GM23338 (cell line): Measurements from ENCODE around the gene DLX2. TPM values are rescaled to one million over a fixed set of nuclear protein-coding genes. Genes with fewer than 3 reads are reported as not detected.
"Not testable (repeated sequence)": the region's sequence is repeated elsewhere in the genome, so short reads cannot be mapped to it uniquely, and the experiment has no call there.

Source experiments
- ATAC-seq: fragments of 200-7000 bp; cut with Tn5 transposase; 3 replicates; pipeline ENCODE4 v1.9.1; 2020
- DNase-seq: peaks from one replicate; pipeline ENCODE4 v3.0.0-alpha.2; 2015; ENCODE audit warnings: low spot score
- H2AFZ ChIP-seq: fragments of 200-600 bp; sonication (generic); 2 replicates; pipeline ENCODE4 v1.8.0; 2016; ENCODE audit warnings: antibody characterized with exemption, mild to moderate bottlenecking, moderate library complexity
- H3F3A ChIP-seq: fragments of 200-600 bp; sonication (generic); replicated peaks from 2 replicates; pipeline ENCODE4 v1.8.0; 2017; ENCODE audit warnings: antibody characterized with exemption, mixed run types, low read depth
- H3K27ac ChIP-seq: fragments of 200-600 bp; sonication (generic); 2 replicates; pipeline ENCODE4 v1.6.1; 2016; ENCODE audit warnings: low read depth
- H3K27me3 ChIP-seq: fragments of 200-600 bp; sonication (generic); 2 replicates; pipeline ENCODE4 v1.8.0; 2016; ENCODE audit warnings: mild to moderate bottlenecking, mixed run types, moderate library complexity; ENCODE audit not compliant: insufficient read depth
- H3K36me3 ChIP-seq: fragments of 200-600 bp; sonication (generic); 2 replicates; pipeline ENCODE4 v1.8.0; 2016; ENCODE audit warnings: mild to moderate bottlenecking; ENCODE audit not compliant: insufficient read depth
- H3K4me1 ChIP-seq: fragments of 200-600 bp; sonication (generic); 2 replicates; pipeline ENCODE4 v1.8.0; 2016; ENCODE audit warnings: mild to moderate bottlenecking, moderate library complexity; ENCODE audit not compliant: insufficient read depth
- H3K4me2 ChIP-seq: fragments of 200-600 bp; sonication (generic); 2 replicates; pipeline ENCODE4 v1.7.1; 2017; ENCODE audit warnings: mixed run types
- H3K4me3 ChIP-seq: fragments of 200-600 bp; sonication (generic); 2 replicates; pipeline ENCODE4 v1.6.1; 2016; ENCODE audit warnings: mixed run types
- H3K79me2 ChIP-seq: fragments of 200-600 bp; sonication (generic); replicated peaks from 2 replicates; pipeline ENCODE4 v1.8.0; 2017; ENCODE audit warnings: mild to moderate bottlenecking; ENCODE audit not compliant: insufficient read depth
- H3K9me2 ChIP-seq: fragments of 200-600 bp; sonication (generic); 2 replicates; pipeline ENCODE4 v1.8.0; 2017; ENCODE audit not compliant: insufficient read depth
- H4K20me1 ChIP-seq: fragments of 200-600 bp; sonication (generic); replicated peaks from 2 replicates; pipeline ENCODE4 v1.8.0; 2017; ENCODE audit warnings: mild to moderate bottlenecking; ENCODE audit not compliant: insufficient read depth
- H3K27ac Mint-ChIP-seq: 2 replicates; pipeline ENCODE4 v1.8.0; 2020; ENCODE audit warnings: inconsistent platforms, mild to moderate bottlenecking, moderate library complexity, mixed read lengths
- H3K27me3 Mint-ChIP-seq: 3 replicates; pipeline ENCODE4 v1.8.0; 2022; ENCODE audit warnings: low read depth, mild to moderate bottlenecking, moderate library complexity, mixed read lengths, inconsistent platforms; ENCODE audit not compliant: insufficient read depth, poor library complexity
- H3K36me3 Mint-ChIP-seq: 3 replicates; pipeline ENCODE4 v1.8.0; 2021; ENCODE audit warnings: low read depth, mild to moderate bottlenecking, inconsistent platforms, moderate library complexity, mixed read lengths
- H3K4me1 Mint-ChIP-seq: 3 replicates; pipeline ENCODE4 v1.8.0; 2020; ENCODE audit warnings: mild to moderate bottlenecking, inconsistent platforms, mixed read lengths
- H3K4me3 Mint-ChIP-seq: 3 replicates; pipeline ENCODE4 v1.8.0; 2021; ENCODE audit warnings: moderate library complexity, mild to moderate bottlenecking, inconsistent platforms, mixed read lengths
- H3K9me3 Mint-ChIP-seq: 3 replicates; pipeline ENCODE4 v1.8.0; 2020; ENCODE audit warnings: moderate library complexity, mild to moderate bottlenecking, inconsistent platforms, mixed read lengths
- CREB1 ChIP-seq: fragments of 250-450 bp; sonication (Bioruptor Pico); IDR thresholded peaks from 2 replicates; pipeline ENCODE4 v1.5.0; 2020; ENCODE audit warnings: low read depth, mild to moderate bottlenecking, moderate library complexity
- EZH2phosphoT487 ChIP-seq: fragments of 200-600 bp; sonication (generic); IDR thresholded peaks from one replicate; pipeline ENCODE4 v1.8.1; 2018; ENCODE audit warnings: antibody characterized with exemption; ENCODE audit not compliant: unreplicated experiment
- JUNB ChIP-seq: IDR thresholded peaks from one replicate; pipeline ENCODE4 v1.6.1; 2016; ENCODE audit warnings: antibody characterized with exemption; ENCODE audit not compliant: unreplicated experiment
- NANOG ChIP-seq: IDR thresholded peaks from 2 replicates; pipeline ENCODE4 v1.6.1; 2016; ENCODE audit warnings: antibody characterized with exemption, borderline replicate concordance
- POLR2AphosphoS5 ChIP-seq: IDR thresholded peaks from 2 replicates; pipeline ENCODE4 v1.6.1; 2016; ENCODE audit warnings: antibody characterized with exemption, low read depth
- STAT1 ChIP-seq: IDR thresholded peaks from one replicate; pipeline ENCODE4 v1.6.1; 2016; ENCODE audit warnings: antibody characterized with exemption; ENCODE audit not compliant: unreplicated experiment
- ZNF331 ChIP-seq: fragments of 250-450 bp; sonication (Bioruptor Pico); IDR thresholded peaks from 2 replicates; pipeline ENCODE4 v1.5.0; 2020; ENCODE audit warnings: low read depth, mild to moderate bottlenecking, moderate library complexity
- polyA plus RNA-seq: library from polyadenylated mRNA; unstranded; fragments of >200 nt; fragmentation: Nextera tagmentation; extraction: Ambion mirVana; gene quantifications from 2 replicates; pipeline ENCODE4 v1.2.1, GENCODE V29; 2016
- total RNA-seq: library from RNA; depleted of rRNA; stranded (reverse); fragments of >200 nt; shearing (Covaris generic); gene quantifications from 2 replicates; pipeline ENCODE4 v1.2.3, GENCODE V29; 2014
- TF ChIP-seq, protein P1 (sequence below), 2 experiments: fragments of 200-600 bp in 1 of 2; sonication (generic) in 1 of 2; conservative IDR thresholded peaks; 2 replicates each; pipeline versions ENCODE4 v1.5.1 to v1.6.1; 2016 to 2017; ENCODE audit warnings: antibody characterized with exemption in 2 of 2, low read depth in 2 of 2, mild to moderate bottlenecking in 2 of 2, moderate library complexity in 1 of 2
- TF ChIP-seq, protein P2 (sequence below): IDR thresholded peaks from one replicate; pipeline ENCODE4 v1.6.1; 2018; ENCODE audit warnings: antibody characterized with exemption; ENCODE audit not compliant: unreplicated experiment

DLX2 gene
- total and polyA plus RNA-seq, 2 experiments from 2014 or later: 0.08 to 0.24 TPM

DNA sequence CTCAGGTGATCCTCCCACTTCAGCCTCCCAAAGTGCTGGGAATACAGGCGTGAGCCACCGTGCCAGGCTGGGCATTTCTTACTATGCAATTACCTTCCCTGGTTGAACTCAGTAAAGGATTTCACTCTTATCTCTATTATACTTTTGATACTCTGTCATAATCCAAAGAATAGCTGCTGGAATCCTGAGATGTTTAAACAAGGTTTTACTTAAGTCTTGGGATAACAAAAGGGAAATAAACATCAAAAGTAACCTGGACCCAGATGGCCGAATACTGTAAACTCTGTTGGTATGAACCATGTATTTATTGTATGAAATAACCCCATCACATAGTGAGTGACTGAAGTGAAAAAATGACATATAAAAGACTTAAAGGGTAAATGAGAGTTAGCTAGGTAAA is 11.9 kb upstream of the DLX2 start (continued):
- no peak for TF ChIP-seq NANOG

DNA sequence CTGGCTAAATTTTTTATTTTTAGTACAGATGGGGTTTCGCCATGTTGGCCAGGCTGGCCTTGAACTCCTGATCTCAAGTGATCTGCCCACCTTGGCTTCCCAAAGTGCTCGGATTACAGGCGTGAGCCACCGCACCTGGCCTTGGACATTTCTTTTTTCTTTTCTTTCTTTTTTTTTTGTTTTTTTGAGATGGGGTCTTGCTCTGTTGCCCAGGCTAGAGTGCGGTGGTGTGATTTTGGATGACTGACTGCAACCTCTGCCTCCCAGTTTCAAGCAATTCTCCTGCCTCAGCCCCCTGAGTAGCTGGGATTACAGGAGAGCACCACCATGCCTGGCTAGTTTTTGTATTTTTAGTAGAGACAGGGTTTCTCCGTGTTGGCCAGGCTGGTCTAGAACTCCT is 11.5 kb upstream of the DLX2 start:
- peaks cover 27% of the 10 kb centered on the region for H3K27me3 Mint-ChIP-seq
- not testable (repeated sequence) for H2AFZ ChIP-seq, H3K9me2 ChIP-seq, H3K36me3 Mint-ChIP-seq, DNase-seq, H3K36me3 ChIP-seq, H3K79me2 ChIP-seq, H4K20me1 ChIP-seq, H3K4me3 Mint-ChIP-seq, H3K4me1 ChIP-seq, H3K9me3 Mint-ChIP-seq, H3F3A ChIP-seq, H3K27ac ChIP-seq, H3K27ac Mint-ChIP-seq, H3K4me2 ChIP-seq, H3K4me3 ChIP-seq, ATAC-seq
- H3K4me1 Mint-ChIP-seq: peaks cover 11% of the 10 kb centered on the region; the same call in 2 of the 3 replicates
- peaks cover 39% of the 10 kb centered on the region for H3K27me3 ChIP-seq

DNA sequence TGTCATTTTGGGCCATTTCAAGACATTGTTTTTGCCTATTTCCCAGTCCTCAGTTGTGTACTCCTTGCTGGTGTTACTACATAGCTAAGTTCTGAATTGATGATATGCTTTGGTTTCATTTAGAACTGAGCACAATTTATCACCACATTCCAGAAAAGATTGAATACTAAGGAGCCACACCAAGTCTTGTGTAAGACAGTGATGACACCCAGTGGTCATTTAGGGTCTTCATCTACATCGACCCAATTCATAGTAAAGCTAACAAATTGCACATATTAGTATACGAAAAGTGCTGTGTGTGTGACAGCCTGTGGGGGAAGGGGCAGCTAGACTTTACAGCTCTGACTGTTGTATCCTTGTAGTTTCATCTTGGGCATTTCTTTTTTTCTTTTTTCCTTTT is 10.9 kb upstream of the DLX2 start:
- no peaks in the 10 kb centered on the region for H3K79me2 ChIP-seq
- Mint-ChIP-seq H3K9me3 (no peaks in the 10 kb centered on the region), H3K27me3 (peaks cover 31% of the 10 kb centered on the region), H3K4me3 (no peak overlapping the region), H3K4me1 (peaks cover 13% of the 10 kb centered on the region; the same call in 2 of the 3 replicates), H3K36me3 (no peaks in the 10 kb centered on the region), H3K27ac (no peak overlapping the region)
- H3K27ac ChIP-seq: no peak overlapping the region
- peak; percentile 57 for DNase-seq
- H2AFZ ChIP-seq: no peak overlapping the region
- peak; percentile 14; the same call in 2 of the 3 replicates for ATAC-seq
- H3K36me3 ChIP-seq: no peaks in the 10 kb centered on the region
- H3K4me2 ChIP-seq: no peak overlapping the region
- H3K27me3 ChIP-seq: peaks cover 45% of the 10 kb centered on the region
- TF ChIP-seq ZNF331 (CRISPR knock-in tag): no peak
- no peak for TF ChIP-seq POLR2AphosphoS5
- TF ChIP-seq, protein P1, sequence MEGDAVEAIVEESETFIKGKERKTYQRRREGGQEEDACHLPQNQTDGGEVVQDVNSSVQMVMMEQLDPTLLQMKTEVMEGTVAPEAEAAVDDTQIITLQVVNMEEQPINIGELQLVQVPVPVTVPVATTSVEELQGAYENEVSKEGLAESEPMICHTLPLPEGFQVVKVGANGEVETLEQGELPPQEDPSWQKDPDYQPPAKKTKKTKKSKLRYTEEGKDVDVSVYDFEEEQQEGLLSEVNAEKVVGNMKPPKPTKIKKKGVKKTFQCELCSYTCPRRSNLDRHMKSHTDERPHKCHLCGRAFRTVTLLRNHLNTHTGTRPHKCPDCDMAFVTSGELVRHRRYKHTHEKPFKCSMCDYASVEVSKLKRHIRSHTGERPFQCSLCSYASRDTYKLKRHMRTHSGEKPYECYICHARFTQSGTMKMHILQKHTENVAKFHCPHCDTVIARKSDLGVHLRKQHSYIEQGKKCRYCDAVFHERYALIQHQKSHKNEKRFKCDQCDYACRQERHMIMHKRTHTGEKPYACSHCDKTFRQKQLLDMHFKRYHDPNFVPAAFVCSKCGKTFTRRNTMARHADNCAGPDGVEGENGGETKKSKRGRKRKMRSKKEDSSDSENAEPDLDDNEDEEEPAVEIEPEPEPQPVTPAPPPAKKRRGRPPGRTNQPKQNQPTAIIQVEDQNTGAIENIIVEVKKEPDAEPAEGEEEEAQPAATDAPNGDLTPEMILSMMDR (conservative IDR thresholded peaks at IDR 0.05; ENCODE audit: low read depth in 2 of 2): peak; percentile 70 to 83
- peaks cover 14% of the 10 kb centered on the region for H3K4me1 ChIP-seq
- H3F3A ChIP-seq: peaks cover 12% of the 10 kb centered on the region; the same call in 1 of the 2 replicates
- H3K4me3 ChIP-seq: no peak overlapping the region
- no peaks in the 10 kb centered on the region for H3K9me2 ChIP-seq
- no peaks in the 10 kb centered on the region for H4K20me1 ChIP-seq

DNA sequence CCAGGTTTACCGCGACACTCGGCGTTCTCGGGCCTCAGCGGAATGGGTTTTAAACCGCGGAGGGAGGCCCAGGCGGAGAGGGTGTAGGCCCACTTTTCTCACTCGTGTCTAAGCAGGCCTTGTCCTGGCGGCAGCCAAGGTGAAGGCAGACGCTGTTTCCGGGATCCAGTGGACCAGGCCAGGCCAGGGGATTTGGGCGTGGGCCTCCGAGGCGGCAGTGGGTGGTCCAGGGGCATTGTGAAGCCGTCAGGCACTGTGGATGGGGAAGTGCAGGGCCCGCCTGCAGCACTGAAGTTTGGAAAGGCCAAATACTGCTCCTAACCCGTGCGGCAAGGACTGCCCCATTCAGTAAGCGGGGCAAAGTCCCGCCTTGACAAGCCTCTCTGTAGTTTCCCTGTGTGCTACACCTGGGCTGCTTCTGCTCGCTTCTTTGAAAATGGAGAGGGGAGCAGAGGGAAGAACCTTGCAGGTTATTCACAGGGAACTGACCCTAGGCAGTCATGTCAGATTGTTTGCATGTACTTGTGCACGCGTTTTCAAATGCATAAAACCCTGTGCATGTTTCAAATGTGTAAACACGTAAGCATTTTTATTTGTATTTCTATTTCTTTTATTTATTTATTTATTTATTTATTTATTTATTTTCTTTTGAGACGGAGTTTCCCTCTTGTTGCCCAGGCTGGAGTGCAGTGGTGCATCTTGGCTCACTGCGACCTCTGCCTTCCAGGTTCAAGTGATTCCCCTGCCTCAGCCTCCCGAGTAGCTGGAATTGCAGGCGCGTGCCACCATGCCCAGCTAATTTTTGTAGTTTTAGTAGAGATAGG is 7.5 kb upstream of the DLX2 start:
- Histone ChIP-seq H3K27ac (no peak overlapping the region), H3K79me2 (no peaks in the 10 kb centered on the region), H3K4me2 (peak overlapping the region; percentile 87), H3K27me3 (peaks cover 79% of the 10 kb centered on the region), H3K9me2 (no peaks in the 10 kb centered on the region), H3K36me3 (no peaks in the 10 kb centered on the region), H2AFZ (peak overlapping the region; percentile 97), H3F3A (peaks cover 27% of the 10 kb centered on the region; the same call in 1 of the 2 replicates), H3K4me1 (peaks cover 22% of the 10 kb centered on the region), H3K4me3 (peak overlapping the region; percentile 59), H4K20me1 (peaks cover 7% of the 10 kb centered on the region; the same call in 1 of the 2 replicates)
- Mint-ChIP-seq H3K9me3 (peaks cover 3% of the 10 kb centered on the region; the same call in 1 of the 3 replicates), H3K27ac (no peak overlapping the region), H3K4me1 (peaks cover 30% of the 10 kb centered on the region), H3K4me3 (peak overlapping the region; percentile 67), H3K27me3 (peaks cover 65% of the 10 kb centered on the region), H3K36me3 (peaks cover 3% of the 10 kb centered on the region; the same call in 1 of the 3 replicates)
- DNase-seq: peak; percentile 56
- ATAC-seq: peak; percentile 26
- no peak for TF ChIP-seq CREB1 (CRISPR knock-in tag)
- no peak for TF ChIP-seq POLR2AphosphoS5
- TF ChIP-seq, protein P1 (conservative IDR thresholded peaks at IDR 0.05; ENCODE audit: low read depth in 2 of 2): no peak
- TF ChIP-seq EZH2phosphoT487: peak; percentile 53
- no peak for TF ChIP-seq JUNB
- TF ChIP-seq, protein P2, sequence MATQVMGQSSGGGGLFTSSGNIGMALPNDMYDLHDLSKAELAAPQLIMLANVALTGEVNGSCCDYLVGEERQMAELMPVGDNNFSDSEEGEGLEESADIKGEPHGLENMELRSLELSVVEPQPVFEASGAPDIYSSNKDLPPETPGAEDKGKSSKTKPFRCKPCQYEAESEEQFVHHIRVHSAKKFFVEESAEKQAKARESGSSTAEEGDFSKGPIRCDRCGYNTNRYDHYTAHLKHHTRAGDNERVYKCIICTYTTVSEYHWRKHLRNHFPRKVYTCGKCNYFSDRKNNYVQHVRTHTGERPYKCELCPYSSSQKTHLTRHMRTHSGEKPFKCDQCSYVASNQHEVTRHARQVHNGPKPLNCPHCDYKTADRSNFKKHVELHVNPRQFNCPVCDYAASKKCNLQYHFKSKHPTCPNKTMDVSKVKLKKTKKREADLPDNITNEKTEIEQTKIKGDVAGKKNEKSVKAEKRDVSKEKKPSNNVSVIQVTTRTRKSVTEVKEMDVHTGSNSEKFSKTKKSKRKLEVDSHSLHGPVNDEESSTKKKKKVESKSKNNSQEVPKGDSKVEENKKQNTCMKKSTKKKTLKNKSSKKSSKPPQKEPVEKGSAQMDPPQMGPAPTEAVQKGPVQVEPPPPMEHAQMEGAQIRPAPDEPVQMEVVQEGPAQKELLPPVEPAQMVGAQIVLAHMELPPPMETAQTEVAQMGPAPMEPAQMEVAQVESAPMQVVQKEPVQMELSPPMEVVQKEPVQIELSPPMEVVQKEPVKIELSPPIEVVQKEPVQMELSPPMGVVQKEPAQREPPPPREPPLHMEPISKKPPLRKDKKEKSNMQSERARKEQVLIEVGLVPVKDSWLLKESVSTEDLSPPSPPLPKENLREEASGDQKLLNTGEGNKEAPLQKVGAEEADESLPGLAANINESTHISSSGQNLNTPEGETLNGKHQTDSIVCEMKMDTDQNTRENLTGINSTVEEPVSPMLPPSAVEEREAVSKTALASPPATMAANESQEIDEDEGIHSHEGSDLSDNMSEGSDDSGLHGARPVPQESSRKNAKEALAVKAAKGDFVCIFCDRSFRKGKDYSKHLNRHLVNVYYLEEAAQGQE: no peak
- no peak for TF ChIP-seq STAT1
